Type B pancreatic cell (in vitro differentiated cells): ENCODE data around the gene HHAT. TPM values are rescaled to one million over a fixed set of nuclear protein-coding genes. Genes with fewer than 3 reads are reported as not detected.

Experiments used
- DNase-seq: peaks from one replicate; pipeline ENCODE4 v3.0.0; 2021; ENCODE audit warnings: mixed read lengths; ENCODE audit not compliant: unreplicated experiment; ENCODE audit errors: extremely low spot score
- H3K27ac Mint-ChIP-seq: 2 replicates; pipeline ENCODE4 v1.8.0; 2021; ENCODE audit warnings: mild to moderate bottlenecking, mixed read lengths
- H3K27me3 Mint-ChIP-seq: 2 replicates; pipeline ENCODE4 v1.8.0; 2021; ENCODE audit warnings: mixed read lengths
- H3K36me3 Mint-ChIP-seq: 2 replicates; pipeline ENCODE4 v1.8.0; 2021; ENCODE audit warnings: mixed read lengths
- H3K4me1 Mint-ChIP-seq: one replicate; pipeline ENCODE4 v1.8.0; 2021; ENCODE audit warnings: mixed read lengths; ENCODE audit not compliant: unreplicated experiment
- H3K4me3 Mint-ChIP-seq: 2 replicates; pipeline ENCODE4 v1.8.0; 2021; ENCODE audit warnings: mild to moderate bottlenecking, mixed read lengths
- H3K9me3 Mint-ChIP-seq: 2 replicates; pipeline ENCODE4 v1.8.0; 2021; ENCODE audit warnings: mixed read lengths
- total RNA-seq: library from RNA; stranded (reverse); gene quantifications from 2 replicates; pipeline ENCODE4 v1.2.1, GENCODE V29; 2021; ENCODE audit warnings: low replicate concordance
- TF ChIP-seq, protein P1 (sequence below): fragments of 200-600 bp; sonication (generic); conservative IDR thresholded peaks from 2 replicates; pipeline ENCODE4 v1.5.0; 2021; ENCODE audit warnings: antibody characterized with exemption, mild to moderate bottlenecking

The HHAT gene
- total RNA-seq, 1 donor from 2014 or later, result 9.0 TPM

DNA sequence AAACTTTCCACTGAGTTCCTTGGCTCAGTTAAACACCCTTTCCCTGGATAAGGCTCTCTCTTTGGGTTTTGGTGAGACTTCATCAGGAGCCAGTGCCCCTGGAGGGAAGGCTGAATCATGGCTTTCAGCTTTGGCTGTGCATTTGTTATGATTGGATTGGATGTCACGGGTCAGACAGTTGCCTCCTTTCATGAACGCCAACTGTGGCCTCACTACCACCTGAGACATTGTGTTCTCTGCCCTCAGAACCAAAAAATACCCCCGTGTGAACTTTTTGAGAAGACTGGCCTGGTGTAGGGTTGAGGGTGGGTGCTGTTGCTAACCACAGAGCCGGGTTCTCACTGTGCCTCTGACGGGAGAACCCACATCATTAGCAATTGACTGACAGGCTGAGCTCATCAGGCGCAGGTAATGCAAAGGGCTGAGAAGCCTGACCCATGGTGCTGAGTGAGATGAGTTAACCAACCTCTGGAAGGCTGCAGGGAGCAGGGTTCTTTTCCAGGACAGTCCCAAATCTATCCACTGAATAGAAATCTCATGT lies 65.6 kb downstream of the HHAT start:
- Mint-ChIP-seq H3K27me3 (no peaks in the 10 kb centered on the region), H3K4me1 (peaks cover 5% of the 10 kb centered on the region), H3K4me3 (no peak overlapping the region), H3K27ac (no peak overlapping the region), H3K9me3 (peaks cover 4% of the 10 kb centered on the region), H3K36me3 (peaks cover 7% of the 10 kb centered on the region)
- TF ChIP-seq, protein P1, sequence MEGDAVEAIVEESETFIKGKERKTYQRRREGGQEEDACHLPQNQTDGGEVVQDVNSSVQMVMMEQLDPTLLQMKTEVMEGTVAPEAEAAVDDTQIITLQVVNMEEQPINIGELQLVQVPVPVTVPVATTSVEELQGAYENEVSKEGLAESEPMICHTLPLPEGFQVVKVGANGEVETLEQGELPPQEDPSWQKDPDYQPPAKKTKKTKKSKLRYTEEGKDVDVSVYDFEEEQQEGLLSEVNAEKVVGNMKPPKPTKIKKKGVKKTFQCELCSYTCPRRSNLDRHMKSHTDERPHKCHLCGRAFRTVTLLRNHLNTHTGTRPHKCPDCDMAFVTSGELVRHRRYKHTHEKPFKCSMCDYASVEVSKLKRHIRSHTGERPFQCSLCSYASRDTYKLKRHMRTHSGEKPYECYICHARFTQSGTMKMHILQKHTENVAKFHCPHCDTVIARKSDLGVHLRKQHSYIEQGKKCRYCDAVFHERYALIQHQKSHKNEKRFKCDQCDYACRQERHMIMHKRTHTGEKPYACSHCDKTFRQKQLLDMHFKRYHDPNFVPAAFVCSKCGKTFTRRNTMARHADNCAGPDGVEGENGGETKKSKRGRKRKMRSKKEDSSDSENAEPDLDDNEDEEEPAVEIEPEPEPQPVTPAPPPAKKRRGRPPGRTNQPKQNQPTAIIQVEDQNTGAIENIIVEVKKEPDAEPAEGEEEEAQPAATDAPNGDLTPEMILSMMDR, result no peak
- DNase-seq, result no peak

- DNase-seq, result no peak
- Mint-ChIP-seq H3K4me3 (no peak overlapping the region), H3K27ac (no peak overlapping the region), H3K4me1 (peaks cover 10% of the 10 kb centered on the region), H3K36me3 (no peaks in the 10 kb centered on the region), H3K9me3 (no peaks in the 10 kb centered on the region), H3K27me3 (no peaks in the 10 kb centered on the region)
- TF ChIP-seq, protein P1, result no peak
Observed at GRCh38 chr1:210396541-210396940, 67.8 kb downstream of the HHAT start.

GRCh38 chr1:210397252-210397651 lies 68.5 kb downstream of the HHAT start:
- H3K27ac Mint-ChIP-seq, result no peak overlapping the region
- H3K4me3 Mint-ChIP-seq, result no peak overlapping the region
- peaks cover 10% of the 10 kb centered on the region for H3K4me1 Mint-ChIP-seq
- H3K36me3 Mint-ChIP-seq, result no peaks in the 10 kb centered on the region
- DNase-seq, result no peak
- no peaks in the 10 kb centered on the region for H3K27me3 Mint-ChIP-seq
- TF ChIP-seq, protein P1, result no peak
- no peaks in the 10 kb centered on the region for H3K9me3 Mint-ChIP-seq

GRCh38 chr1:210397681-210398080 lies 69.0 kb downstream of the HHAT start:
- H3K27ac Mint-ChIP-seq, result no peak overlapping the region
- no peaks in the 10 kb centered on the region for H3K27me3 Mint-ChIP-seq
- no peak for DNase-seq
- no peaks in the 10 kb centered on the region for H3K9me3 Mint-ChIP-seq
- no peaks in the 10 kb centered on the region for H3K36me3 Mint-ChIP-seq
- H3K4me1 Mint-ChIP-seq, result peaks cover 10% of the 10 kb centered on the region
- TF ChIP-seq, protein P1, result no peak
- H3K4me3 Mint-ChIP-seq, result no peak overlapping the region

DNA sequence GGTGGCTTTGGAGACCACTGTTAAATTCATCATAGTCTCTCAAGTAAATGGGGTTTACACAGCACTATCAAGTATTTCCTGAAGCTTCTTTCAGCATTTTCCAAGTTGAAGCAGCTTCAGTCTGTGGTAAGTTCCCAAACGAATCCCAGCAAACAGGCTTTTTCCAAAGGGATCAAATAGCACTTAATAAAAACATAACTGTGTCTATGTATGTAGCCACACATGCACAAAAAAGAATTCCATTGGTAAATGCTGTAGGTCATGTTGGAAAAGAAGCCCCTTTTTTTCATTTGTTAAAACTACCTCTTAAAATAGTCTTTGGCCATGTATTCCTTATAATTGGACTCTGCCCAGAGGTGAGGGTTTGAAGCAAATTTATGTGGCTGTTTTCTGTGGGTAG lies 69.8 kb downstream of the HHAT start:
- no peaks in the 10 kb centered on the region for H3K36me3 Mint-ChIP-seq
- no peak overlapping the region for H3K27ac Mint-ChIP-seq
- H3K4me1 Mint-ChIP-seq, result peaks cover 10% of the 10 kb centered on the region
- H3K4me3 Mint-ChIP-seq, result no peak overlapping the region
- no peak for DNase-seq
- no peaks in the 10 kb centered on the region for H3K9me3 Mint-ChIP-seq
- TF ChIP-seq, protein P1, result no peak
- no peaks in the 10 kb centered on the region for H3K27me3 Mint-ChIP-seq
